Prostate gland (tissue), 2 donors: ENCODE results near the gene LRP2. TPM values are rescaled to one million over a fixed set of nuclear protein-coding genes. Genes with fewer than 3 reads are reported as not detected.

ENCODE experiments used
- DNase-seq: peaks from one replicate; pipeline ENCODE4 v3.0.0-alpha.2; 2019; ENCODE audit warnings: low spot score
- H3K27ac ChIP-seq, 2 donors: fragments of 200-600 bp; sonication (generic); 2 replicates each; pipeline ENCODE4 v1.5.1; 2017 to 2019
- H3K27me3 ChIP-seq: fragments of 200-600 bp; sonication (generic); replicated peaks from 2 replicates; pipeline ENCODE4 v1.5.1; 2019; ENCODE audit not compliant: insufficient read depth
- H3K36me3 ChIP-seq, 2 donors: fragments of 200-600 bp; sonication (generic); 1 replicate in 1 of 2; 2 replicates in 1 of 2; pipeline versions ENCODE4 v1.5.1 to v1.8.1; 2017 to 2019
- H3K4me1 ChIP-seq: fragments of 200-600 bp; sonication (generic); replicated peaks from 2 replicates; pipeline ENCODE4 v1.5.1; 2019
- H3K4me3 ChIP-seq, 2 donors: fragments of 200-600 bp; sonication (generic); 2 replicates each; pipeline ENCODE4 v1.5.1; 2017 to 2019
- H3K9me3 ChIP-seq: fragments of 200-600 bp; sonication (generic); 2 replicates; pipeline ENCODE4 v1.5.1; 2017
- POLR2A ChIP-seq: fragments of 450-650 bp; IDR thresholded peaks from one replicate; pipeline ENCODE4 v1.6.1; 2016; ENCODE audit warnings: antibody characterized with exemption, mild to moderate bottlenecking
- POLR2AphosphoS5 ChIP-seq: sonication (generic); formaldehyde crosslinking; IDR thresholded peaks from one replicate; pipeline ENCODE4 v1.6.1; 2017; ENCODE audit warnings: antibody characterized with exemption
- WGBS: methylation state at CpG from one replicate; pipeline ENCODE4 v1.1.5; 2018; 5-methylcytosine and 5-hydroxymethylcytosine counted together
- intact Hi-C: fragments of 100-400 bp; cut with DNase I; formaldehyde crosslinking; loops from one replicate; pipeline ENCODE4 v1.14.2; 2022
- total RNA-seq, 2 donors: library from RNA; depleted of rRNA; stranded (reverse); fragments of >200 nt; gene quantifications; one replicate each; pipeline ENCODE4 v1.1.0, GENCODE V29; 2016
- TF ChIP-seq, protein P1 (sequence below), 4 experiments: fragments of 200-600 bp in 2 of 4; fragments of 450-650 bp in 2 of 4; sonication (generic) in 2 of 4; IDR thresholded peaks; 1 replicate in 3 of 4; 2 replicates in 1 of 4; pipeline ENCODE4 v1.5.1; 2016 to 2019; ENCODE audit warnings: antibody characterized with exemption in 4 of 4, mild to moderate bottlenecking in 2 of 4, moderate library complexity in 2 of 4

LRP2 gene
- total RNA-seq, 2 donors from 2014 or later, result 1.6 to 9.5 TPM

DNA sequence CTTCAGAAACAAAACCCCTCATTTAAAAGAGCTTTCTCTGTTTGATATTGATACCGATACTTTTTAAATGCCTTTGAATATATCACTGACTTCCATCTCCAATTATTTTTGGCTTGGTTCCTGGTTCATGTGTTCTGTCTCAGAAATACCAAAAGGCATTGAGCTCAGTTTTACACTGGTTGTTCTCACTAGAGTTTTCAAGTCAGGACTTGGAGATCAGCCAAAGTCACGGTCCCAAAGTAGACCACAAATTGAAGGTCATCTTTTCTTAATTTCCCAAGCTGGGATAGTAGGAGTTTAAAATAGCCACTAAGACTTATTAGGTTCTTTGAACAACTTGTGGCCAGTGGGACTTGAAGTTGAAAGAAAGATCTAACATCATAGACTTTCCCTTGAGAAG lies 268.8 kb downstream of the LRP2 start:
- DNase-seq, result no peak
- Histone ChIP-seq H3K4me1 (no peaks in the 10 kb centered on the region), H3K4me3 (no peak overlapping the region), H3K36me3 (no peaks in the 10 kb centered on the region), H3K27ac (no peak overlapping the region), H3K27me3 (no peaks in the 10 kb centered on the region), H3K9me3 (no peaks in the 10 kb centered on the region)
- WGBS, result 35% methylated on average over 2 of the region's 2 CpGs
- TF ChIP-seq POLR2AphosphoS5 (no peak), POLR2A (no peak)
- TF ChIP-seq, protein P1, sequence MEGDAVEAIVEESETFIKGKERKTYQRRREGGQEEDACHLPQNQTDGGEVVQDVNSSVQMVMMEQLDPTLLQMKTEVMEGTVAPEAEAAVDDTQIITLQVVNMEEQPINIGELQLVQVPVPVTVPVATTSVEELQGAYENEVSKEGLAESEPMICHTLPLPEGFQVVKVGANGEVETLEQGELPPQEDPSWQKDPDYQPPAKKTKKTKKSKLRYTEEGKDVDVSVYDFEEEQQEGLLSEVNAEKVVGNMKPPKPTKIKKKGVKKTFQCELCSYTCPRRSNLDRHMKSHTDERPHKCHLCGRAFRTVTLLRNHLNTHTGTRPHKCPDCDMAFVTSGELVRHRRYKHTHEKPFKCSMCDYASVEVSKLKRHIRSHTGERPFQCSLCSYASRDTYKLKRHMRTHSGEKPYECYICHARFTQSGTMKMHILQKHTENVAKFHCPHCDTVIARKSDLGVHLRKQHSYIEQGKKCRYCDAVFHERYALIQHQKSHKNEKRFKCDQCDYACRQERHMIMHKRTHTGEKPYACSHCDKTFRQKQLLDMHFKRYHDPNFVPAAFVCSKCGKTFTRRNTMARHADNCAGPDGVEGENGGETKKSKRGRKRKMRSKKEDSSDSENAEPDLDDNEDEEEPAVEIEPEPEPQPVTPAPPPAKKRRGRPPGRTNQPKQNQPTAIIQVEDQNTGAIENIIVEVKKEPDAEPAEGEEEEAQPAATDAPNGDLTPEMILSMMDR (IDR thresholded peaks at IDR 0.05), result no peak
- intact Hi-C loops, result no loop called here

DNA sequence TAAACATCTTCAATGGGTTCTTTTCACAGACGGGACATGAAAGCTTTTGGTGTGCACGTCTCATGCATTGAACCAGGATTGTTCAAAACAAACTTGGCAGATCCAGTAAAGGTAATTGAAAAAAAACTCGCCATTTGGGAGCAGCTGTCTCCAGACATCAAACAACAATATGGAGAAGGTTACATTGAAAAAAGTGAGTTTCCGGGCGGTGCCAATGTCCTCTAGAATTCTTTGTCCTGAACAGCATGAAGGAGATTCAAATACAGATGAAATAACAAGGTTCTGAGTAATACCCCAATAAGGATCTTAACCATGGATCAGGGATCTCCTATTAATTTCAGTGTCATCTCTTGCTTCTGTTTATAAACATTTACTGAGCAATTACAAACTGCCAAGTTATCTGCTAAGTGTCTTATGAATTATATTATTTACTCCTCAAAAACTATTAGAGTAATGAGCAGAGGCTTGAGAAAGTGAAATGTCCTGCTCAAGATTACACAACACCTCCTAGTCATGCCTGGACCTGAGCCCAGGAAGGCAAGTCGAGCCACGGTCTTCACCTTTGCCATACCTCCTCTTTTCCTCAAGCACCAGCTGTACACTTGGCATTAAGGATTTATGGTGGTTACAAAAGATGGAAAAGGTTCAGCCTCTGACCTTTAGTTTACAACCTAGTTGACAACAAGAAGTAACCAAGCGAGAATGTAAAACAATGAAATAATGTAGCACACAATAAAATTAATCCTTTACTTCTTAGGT lies 270.4 kb downstream of the LRP2 start:
- Histone ChIP-seq H3K27ac (no peak overlapping the region), H3K4me1 (no peaks in the 10 kb centered on the region), H3K27me3 (no peaks in the 10 kb centered on the region), H3K36me3 (no peaks in the 10 kb centered on the region), H3K9me3 (no peaks in the 10 kb centered on the region), H3K4me3 (no peak overlapping the region)
- 46% methylated on average over 8 of the region's 8 CpGs for WGBS
- peak; percentile 65 for DNase-seq
- intact Hi-C loops, result no loop called here
- TF ChIP-seq, protein P1 (IDR thresholded peaks at IDR 0.05), result no peak
- TF ChIP-seq POLR2AphosphoS5, result peak; percentile 49

DNA sequence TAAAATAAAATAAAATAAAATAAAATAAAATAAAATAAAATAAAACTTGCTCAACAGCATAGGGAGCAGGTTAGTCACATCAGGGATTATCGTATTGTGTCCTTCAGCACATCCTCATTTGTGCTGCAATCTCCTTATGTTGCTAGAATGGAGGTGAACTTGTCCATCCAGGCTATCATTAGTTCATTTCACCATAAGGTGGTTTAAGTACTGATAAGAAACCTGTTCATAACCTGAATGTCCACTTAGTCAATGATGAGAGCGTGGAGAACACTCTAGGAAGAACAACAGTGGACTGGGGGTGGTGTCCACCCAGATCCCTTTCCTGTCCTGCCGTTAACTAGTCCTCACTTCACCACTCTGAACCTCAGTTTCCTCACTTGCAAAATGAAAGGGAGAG lies 271.1 kb downstream of the LRP2 start:
- Histone ChIP-seq H3K4me3 (no peak overlapping the region), H3K36me3 (no peaks in the 10 kb centered on the region), H3K27ac (no peak overlapping the region), H3K4me1 (no peaks in the 10 kb centered on the region), H3K27me3 (no peaks in the 10 kb centered on the region), H3K9me3 (no peaks in the 10 kb centered on the region)
- TF ChIP-seq, protein P1 (IDR thresholded peaks at IDR 0.05), result no peak
- no peak for DNase-seq
- 88% methylated on average over 3 of the region's 3 CpGs for WGBS
- intact Hi-C loops, result no loop called here

DNA sequence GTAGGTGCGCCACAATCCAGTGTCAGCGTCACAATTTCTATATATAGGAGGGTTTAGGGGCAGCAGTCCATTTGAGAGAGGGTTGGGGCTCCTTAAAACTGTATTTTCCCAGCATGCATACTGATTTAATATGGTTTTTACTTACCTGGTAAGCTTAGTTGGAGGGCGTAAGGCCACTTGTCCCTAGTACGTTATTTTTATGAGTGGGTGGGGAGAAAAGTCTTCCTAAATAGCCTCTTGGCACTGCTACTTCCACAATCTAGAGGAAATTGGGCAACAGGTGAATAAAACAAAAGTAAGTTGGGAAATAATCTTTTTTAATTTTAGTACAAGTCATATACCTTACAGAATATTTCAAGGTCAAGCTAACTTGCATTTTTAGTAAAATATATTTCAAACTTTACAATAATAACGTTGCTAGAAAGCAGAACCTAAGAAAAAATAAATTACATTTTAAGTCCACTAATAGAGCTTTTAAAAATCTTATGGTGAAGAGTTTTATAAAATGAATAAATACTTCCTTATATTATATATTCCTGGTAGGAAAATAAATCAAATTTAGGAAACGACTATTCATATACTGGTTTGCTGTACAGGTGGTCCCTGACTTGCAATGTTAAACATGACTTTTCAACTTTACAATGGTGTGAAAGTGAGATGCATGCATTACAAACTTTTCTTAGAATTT lies 272.1 kb downstream of the LRP2 start:
- Histone ChIP-seq H3K9me3 (no peaks in the 10 kb centered on the region), H3K4me3 (no peak overlapping the region), H3K4me1 (no peaks in the 10 kb centered on the region), H3K27ac (no peak overlapping the region), H3K36me3 (no peaks in the 10 kb centered on the region), H3K27me3 (no peaks in the 10 kb centered on the region)
- DNase-seq, result no peak
- TF ChIP-seq POLR2A, result no peak
- no peak for TF ChIP-seq POLR2AphosphoS5
- TF ChIP-seq, protein P1 (IDR thresholded peaks at IDR 0.05), result no peak
- intact Hi-C loops, result no loop called here
- WGBS, result 76% methylated on average over 6 of the region's 6 CpGs

DNA sequence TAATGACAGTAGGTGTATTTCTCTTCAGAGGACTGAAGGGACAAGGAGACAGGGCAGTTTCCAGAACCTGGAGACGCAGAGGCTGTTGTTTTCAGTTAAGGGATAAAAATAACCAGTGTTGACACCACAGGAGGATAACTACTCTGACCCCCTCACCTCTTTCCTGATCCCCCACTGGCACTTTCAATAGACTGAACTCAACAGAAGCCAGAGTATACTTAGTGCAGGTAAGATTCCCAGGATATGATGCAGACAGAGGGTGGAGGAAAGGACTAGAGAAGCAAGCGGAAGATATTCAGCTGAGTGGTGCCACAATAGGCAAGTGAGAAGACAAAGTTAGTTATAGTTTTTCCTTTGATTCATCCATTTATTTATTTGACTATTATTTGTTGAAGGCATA lies 273.2 kb downstream of the LRP2 start:
- Histone ChIP-seq H3K27me3 (no peaks in the 10 kb centered on the region), H3K27ac (no peak overlapping the region), H3K9me3 (no peaks in the 10 kb centered on the region), H3K4me3 (no peak overlapping the region), H3K36me3 (no peaks in the 10 kb centered on the region), H3K4me1 (no peaks in the 10 kb centered on the region)
- WGBS, result 92% methylated on average over 2 of the region's 2 CpGs
- DNase-seq, result no peak
- TF ChIP-seq, protein P1 (IDR thresholded peaks at IDR 0.05), result no peak
- TF ChIP-seq POLR2AphosphoS5 (no peak), POLR2A (no peak)
- intact Hi-C loops, result no loop called here
